Glomerular visceral epithelial cell (primary cell): ENCODE data around the gene MAPT.
A peak's percentile ranks its signal among the peaks of the same experiment; 100 is the strongest.
"Not testable (repeated sequence)": the region's sequence is repeated elsewhere in the genome, so short reads cannot be mapped to it uniquely, and the experiment has no call there.

Source experiments
- DNase-seq: peaks from one replicate; pipeline ENCODE4 v3.0.0-alpha.2; 2016; ENCODE audit errors: extremely low spot score

Gene MAPT

GRCh38 chr17:45992175-45992574, 97.8 kb downstream of the MAPT start:
- DNase-seq, result no peak

GRCh38 chr17:45992904-45993303, 98.5 kb downstream of the MAPT start:
- DNase-seq, result no peak

GRCh38 chr17:45993962-45994627, 99.7 kb downstream of the MAPT start:
- no peak for DNase-seq

- DNase-seq, result no peak
These were observed 100.6 kb downstream of the MAPT start for GRCh38 chr17:45994987-45995386.

- DNase-seq, result no peak
These were observed 101.4 kb downstream of the MAPT start for GRCh38 chr17:45995627-45996270.

GRCh38 chr17:45996282-45996937, 102.1 kb downstream of the MAPT start:
- no peak for DNase-seq

GRCh38 chr17:45997166-45997565, 102.8 kb downstream of the MAPT start:
- DNase-seq, result no peak

GRCh38 chr17:45997624-45998023, 103.3 kb downstream of the MAPT start:
- DNase-seq, result peak; percentile 17

- no peak for DNase-seq
These were observed 104.9 kb downstream of the MAPT start, which contains the start of gene STH for GRCh38 chr17:45998987-45999899. STH (plus strand) TSS chr17:45999250; CDS start chr17:45999280, 30 bp downstream.

GRCh38 chr17:45999900-46000290, 105.5 kb downstream of the MAPT start:
- no peak for DNase-seq

GRCh38 chr17:46000292-46000691, 105.9 kb downstream of the MAPT start:
- DNase-seq, result no peak

GRCh38 chr17:46000757-46001156, 106.4 kb downstream of the MAPT start:
- no peak for DNase-seq

- DNase-seq, result no peak
These were observed 107.3 kb downstream of the MAPT start for GRCh38 chr17:46001390-46002310.

- peak; percentile 71 for DNase-seq
These were observed 108.1 kb downstream of the MAPT start for GRCh38 chr17:46002311-46002972.

GRCh38 chr17:46002973-46003316, 108.6 kb downstream of the MAPT start:
- DNase-seq, result no peak

GRCh38 chr17:46003907-46004748, 109.8 kb downstream of the MAPT start:
- peak; percentile 31 for DNase-seq

GRCh38 chr17:46006082-46006481, 111.7 kb downstream of the MAPT start:
- not testable (repeated sequence) for DNase-seq

- DNase-seq, result no peak
These were observed 113.2 kb downstream of the MAPT start for GRCh38 chr17:46007461-46007965.

- DNase-seq, result no peak
These were observed 114.2 kb downstream of the MAPT start for GRCh38 chr17:46008591-46008990.
